Thoracic aorta (tissue), 2 donors: ENCODE measurements around the gene TIMP4. TPM values are rescaled to one million over a fixed set of nuclear protein-coding genes. Genes with fewer than 3 reads are reported as not detected.

Source experiments
- ATAC-seq: fragments of 150-250 bp; one replicate; pipeline ENCODE4 v1.8.0; 2017; ENCODE audit warnings: low read depth; ENCODE audit not compliant: insufficient number of reproducible peaks, low FRiP score
- DNase-seq: peaks from one replicate; pipeline ENCODE4 v3.0.0-alpha.2; 2020; ENCODE audit warnings: low spot score
- H3K27ac ChIP-seq, 2 donors: fragments of 200-600 bp; sonication (generic); 1 replicate in 1 of 2; 2 replicates in 1 of 2; pipeline ENCODE4 v1.5.1; 2016; ENCODE audit warnings: mild to moderate bottlenecking in 2 of 2, moderate library complexity in 2 of 2
- H3K27me3 ChIP-seq: fragments of 200-600 bp; sonication (generic); replicated peaks from 2 replicates; pipeline ENCODE4 v1.6.0; 2016; ENCODE audit warnings: mild to moderate bottlenecking; ENCODE audit not compliant: insufficient read depth
- H3K36me3 ChIP-seq: fragments of 200-600 bp; sonication (generic); one replicate; pipeline ENCODE4 v1.5.1; 2016
- H3K4me1 ChIP-seq, 2 donors: fragments of 200-600 bp; sonication (generic); 1 replicate in 1 of 2; 2 replicates in 1 of 2; pipeline versions ENCODE4 v1.5.1 to v1.6.0; 2016; ENCODE audit warnings: low read depth in 2 of 2, mild to moderate bottlenecking in 1 of 2; ENCODE audit not compliant: control insufficient read depth in 1 of 2
- H3K4me3 ChIP-seq: fragments of 200-600 bp; sonication (generic); 2 replicates; pipeline ENCODE4 v1.5.1; 2016; ENCODE audit warnings: mild to moderate bottlenecking
- H3K9me3 ChIP-seq: fragments of 200-600 bp; sonication (generic); 2 replicates; pipeline ENCODE4 v1.5.1; 2016
- CTCF ChIP-seq: fragments of 200-600 bp; sonication (generic); IDR thresholded peaks from one replicate; pipeline ENCODE4 v1.5.1; 2019; ENCODE audit warnings: antibody characterized with exemption
- total RNA-seq, 2 donors: library from RNA; depleted of rRNA; stranded (reverse); fragments of >200 nt; gene quantifications; one replicate each; pipeline versions ENCODE4 v1.1.0 to v1.2.3, GENCODE V29; 2016

Gene TIMP4
- total RNA-seq, 2 donors from 2014 or later = 56.7 to 73.9 TPM

- Histone ChIP-seq H3K4me1 (peaks cover 26 to 46% of the 10 kb centered on the region in 2 donors), H3K36me3 (no peaks in the 10 kb centered on the region), H3K27me3 (no peaks in the 10 kb centered on the region), H3K27ac (no peak overlapping the region), H3K9me3 (no peaks in the 10 kb centered on the region), H3K4me3 (no peak overlapping the region)
- DNase-seq = no peak
- no peak for TF ChIP-seq CTCF
- no peak for ATAC-seq
Observed at GRCh38 chr3:12196684-12197083, 38.0 kb upstream of the TIMP4 start.

GRCh38 chr3:12195231-12195630, 36.5 kb upstream of the TIMP4 start:
- no peak overlapping the region for H3K4me3 ChIP-seq
- no peak for TF ChIP-seq CTCF
- no peak for ATAC-seq
- peaks cover 26 to 46% of the 10 kb centered on the region in 2 donors for H3K4me1 ChIP-seq
- DNase-seq = no peak
- H3K9me3 ChIP-seq = no peaks in the 10 kb centered on the region
- H3K27ac ChIP-seq = peak overlapping the region; percentile 28 to 93
- no peaks in the 10 kb centered on the region for H3K27me3 ChIP-seq
- H3K36me3 ChIP-seq = no peaks in the 10 kb centered on the region

- Histone ChIP-seq H3K9me3 (no peaks in the 10 kb centered on the region), H3K27ac (peak overlapping the region; percentile 35 to 93), H3K36me3 (no peaks in the 10 kb centered on the region), H3K27me3 (no peaks in the 10 kb centered on the region), H3K4me1 (peaks cover 26 to 48% of the 10 kb centered on the region in 2 donors), H3K4me3 (no peak overlapping the region)
- ATAC-seq (no peak), DNase-seq (no peak)
- no peak for TF ChIP-seq CTCF
Observed at GRCh38 chr3:12194669-12195161, 36.0 kb upstream of the TIMP4 start.

- Histone ChIP-seq H3K36me3 (no peaks in the 10 kb centered on the region), H3K27ac (peak overlapping the region; percentile 85 to 93), H3K4me3 (peak overlapping the region; percentile 6), H3K9me3 (no peaks in the 10 kb centered on the region), H3K27me3 (no peaks in the 10 kb centered on the region), H3K4me1 (peaks cover 29 to 53% of the 10 kb centered on the region in 2 donors)
- peak; percentile 83 for ATAC-seq
- TF ChIP-seq CTCF = no peak
- DNase-seq = no peak
Observed at GRCh38 chr3:12194209-12194608, 35.5 kb upstream of the TIMP4 start.

- H3K36me3 ChIP-seq = no peaks in the 10 kb centered on the region
- peak overlapping the region; percentile 6 for H3K4me3 ChIP-seq
- peak; percentile 78 for ATAC-seq
Observed at GRCh38 chr3:12193485-12194165, 34.9 kb upstream of the TIMP4 start.

More at GRCh38 chr3:12193485-12194165, 34.9 kb upstream of the TIMP4 start:
- peaks cover 35 to 57% of the 10 kb centered on the region in 2 donors for H3K4me1 ChIP-seq
- TF ChIP-seq CTCF = no peak
- H3K27ac ChIP-seq = peak overlapping the region; percentile 85 to 93
- H3K9me3 ChIP-seq = no peaks in the 10 kb centered on the region
- no peaks in the 10 kb centered on the region for H3K27me3 ChIP-seq
- no peak for DNase-seq
